ENCODE results near the gene DYNLL2.

- TF ChIP-seq, protein P1, sequence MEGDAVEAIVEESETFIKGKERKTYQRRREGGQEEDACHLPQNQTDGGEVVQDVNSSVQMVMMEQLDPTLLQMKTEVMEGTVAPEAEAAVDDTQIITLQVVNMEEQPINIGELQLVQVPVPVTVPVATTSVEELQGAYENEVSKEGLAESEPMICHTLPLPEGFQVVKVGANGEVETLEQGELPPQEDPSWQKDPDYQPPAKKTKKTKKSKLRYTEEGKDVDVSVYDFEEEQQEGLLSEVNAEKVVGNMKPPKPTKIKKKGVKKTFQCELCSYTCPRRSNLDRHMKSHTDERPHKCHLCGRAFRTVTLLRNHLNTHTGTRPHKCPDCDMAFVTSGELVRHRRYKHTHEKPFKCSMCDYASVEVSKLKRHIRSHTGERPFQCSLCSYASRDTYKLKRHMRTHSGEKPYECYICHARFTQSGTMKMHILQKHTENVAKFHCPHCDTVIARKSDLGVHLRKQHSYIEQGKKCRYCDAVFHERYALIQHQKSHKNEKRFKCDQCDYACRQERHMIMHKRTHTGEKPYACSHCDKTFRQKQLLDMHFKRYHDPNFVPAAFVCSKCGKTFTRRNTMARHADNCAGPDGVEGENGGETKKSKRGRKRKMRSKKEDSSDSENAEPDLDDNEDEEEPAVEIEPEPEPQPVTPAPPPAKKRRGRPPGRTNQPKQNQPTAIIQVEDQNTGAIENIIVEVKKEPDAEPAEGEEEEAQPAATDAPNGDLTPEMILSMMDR (IDR thresholded peaks at IDR 0.05): no peak
- TF ChIP-seq MXI1 (IDR thresholded peaks at IDR 0.05; ENCODE audit: low read depth, low read length): no peak
Measured at GRCh38 chr17:58110012-58110411, 26.8 kb downstream of the DYNLL2 start.

Data from SK-N-SH (cell line).